Gastroesophageal sphincter (tissue), 3 donors: ENCODE measurements around the gene SKP1.

Experiments
- CTCF ChIP-seq, 4 experiments: fragments of 200-600 bp in 2 of 4; fragments of 450-650 bp in 2 of 4; sonication (generic) in 1 of 4; IDR thresholded peaks; one replicate each; pipeline ENCODE4 v1.5.1; 2017 to 2019; ENCODE audit warnings: antibody characterized with exemption in 4 of 4, mild to moderate bottlenecking in 2 of 4, moderate library complexity in 2 of 4
- EP300 ChIP-seq: sonication (generic); formaldehyde crosslinking; IDR thresholded peaks from one replicate; pipeline ENCODE4 v1.6.1; 2017; ENCODE audit warnings: antibody characterized with exemption, mild to moderate bottlenecking
- POLR2A ChIP-seq, 2 donors: fragments of 450-650 bp; IDR thresholded peaks; one replicate each; pipeline ENCODE4 v1.6.1; 2017; ENCODE audit warnings: antibody characterized with exemption in 2 of 2, mild to moderate bottlenecking in 2 of 2, moderate library complexity in 1 of 2
- POLR2AphosphoS5 ChIP-seq: sonication (generic); formaldehyde crosslinking; IDR thresholded peaks from one replicate; pipeline ENCODE4 v1.6.1; 2017; ENCODE audit warnings: antibody characterized with exemption

GRCh38 chr5:134127376-134127861 lies 49.3 kb downstream of the SKP1 start:
- TF ChIP-seq CTCF (IDR thresholded peaks at IDR 0.05), result no peak
- no peak for TF ChIP-seq POLR2AphosphoS5
- no peak for TF ChIP-seq POLR2A (IDR thresholded peaks at IDR 0.05)
- no peak for TF ChIP-seq EP300
